MM.1S (cell line): ENCODE results near the gene XXYLT1.

Source experiments
- DNase-seq: peaks from one replicate; pipeline ENCODE4 v3.0.0-alpha.2; 2015
- H2AFZ ChIP-seq: fragments of 300-600 bp; sonication (generic); 2 replicates; pipeline ENCODE4 v1.6.0; 2016; ENCODE audit warnings: antibody characterized with exemption, low read length
- H3F3A ChIP-seq: fragments of 300-600 bp; sonication (generic); 2 replicates; pipeline ENCODE4 v1.6.1; 2016; ENCODE audit warnings: mild to moderate bottlenecking, antibody characterized with exemption, low read length, moderate library complexity, mixed read lengths; ENCODE audit not compliant: insufficient read depth
- H3K27ac ChIP-seq: fragments of 300-600 bp; sonication (generic); 2 replicates; pipeline ENCODE4 v1.5.1; 2016; ENCODE audit warnings: mild to moderate bottlenecking, low read length
- H3K27me3 ChIP-seq: fragments of 300-600 bp; sonication (generic); replicated peaks from 2 replicates; pipeline ENCODE4 v1.6.0; 2016; ENCODE audit warnings: low read length; ENCODE audit not compliant: insufficient read depth
- H3K36me3 ChIP-seq: fragments of 300-600 bp; sonication (generic); replicated peaks from 2 replicates; pipeline ENCODE4 v1.6.1; 2016; ENCODE audit warnings: mild to moderate bottlenecking, low read length, mixed read lengths; ENCODE audit not compliant: insufficient read depth
- H3K4me1 ChIP-seq: fragments of 300-600 bp; sonication (generic); 2 replicates; pipeline ENCODE4 v1.6.1; 2016; ENCODE audit warnings: low read length, mixed read lengths
- H3K4me2 ChIP-seq: fragments of 300-600 bp; sonication (generic); 2 replicates; pipeline ENCODE4 v1.6.0; 2016; ENCODE audit warnings: low read depth, low read length
- H3K4me3 ChIP-seq: fragments of 300-600 bp; sonication (generic); 2 replicates; pipeline ENCODE4 v1.5.1; 2016; ENCODE audit warnings: low read length, mixed read lengths
- H3K79me2 ChIP-seq: fragments of 300-600 bp; sonication (generic); 2 replicates; pipeline ENCODE4 v1.6.1; 2016; ENCODE audit warnings: mixed run types, low read length, mixed read lengths
- H3K9ac ChIP-seq: fragments of 300-600 bp; sonication (generic); 2 replicates; pipeline ENCODE4 v1.6.1; 2016; ENCODE audit warnings: low read length, mixed read lengths
- H3K9me2 ChIP-seq: fragments of 300-600 bp; sonication (generic); replicated peaks from 2 replicates; pipeline ENCODE4 v1.6.1; 2016; ENCODE audit warnings: mild to moderate bottlenecking, low read length, mixed read lengths; ENCODE audit not compliant: insufficient read depth
- H3K9me3 ChIP-seq: fragments of 300-600 bp; sonication (generic); replicated peaks from 2 replicates; pipeline ENCODE4 v1.6.1; 2016; ENCODE audit warnings: mild to moderate bottlenecking, low read length, mixed read lengths; ENCODE audit not compliant: insufficient read depth
- H4K20me1 ChIP-seq: fragments of 300-600 bp; sonication (generic); 2 replicates; pipeline ENCODE4 v1.6.1; 2016; ENCODE audit warnings: mild to moderate bottlenecking, low read length, moderate library complexity, mixed read lengths; ENCODE audit not compliant: insufficient read depth
- EZH2 ChIP-seq: fragments of 300-600 bp; sonication (generic); optimal IDR thresholded peaks from 2 replicates; pipeline ENCODE3; 2017; ENCODE audit warnings: low read depth, mild to moderate bottlenecking, antibody characterized with exemption, low read length, mixed read lengths
- EZH2phosphoT487 ChIP-seq: fragments of 300-600 bp; sonication (generic); IDR thresholded peaks from 2 replicates; pipeline ENCODE4 v1.6.1; 2018; ENCODE audit warnings: antibody characterized with exemption, low read length
- TF ChIP-seq, protein P1 (sequence below): fragments of 300-600 bp; sonication (generic); IDR thresholded peaks from 2 replicates; pipeline ENCODE4 v1.5.1; 2016; ENCODE audit warnings: antibody characterized with exemption, low read length, mixed read lengths

The XXYLT1 gene

GRCh38 chr3:195259475-195260279 is 11.3 kb downstream of the XXYLT1 start:
- peak overlapping the region; percentile 67 for H3K9ac ChIP-seq
- peak overlapping the region; percentile 92 for H3K4me2 ChIP-seq
- peak; percentile 99 for DNase-seq
- H3K27ac ChIP-seq: peak overlapping the region; percentile 56; the same call in 1 of the 2 replicates
- H3K4me3 ChIP-seq: peak overlapping the region; percentile 75
- H3K4me1 ChIP-seq: peaks cover 8% of the 10 kb centered on the region
- H3F3A ChIP-seq: peaks cover 16% of the 10 kb centered on the region; the same call in 1 of the 2 replicates
- H3K36me3 ChIP-seq: no peaks in the 10 kb centered on the region
- no peaks in the 10 kb centered on the region for H3K9me3 ChIP-seq
- H3K27me3 ChIP-seq: no peaks in the 10 kb centered on the region
- H2AFZ ChIP-seq: peak overlapping the region; percentile 67
- H3K9me2 ChIP-seq: no peaks in the 10 kb centered on the region
- no peaks in the 10 kb centered on the region for H4K20me1 ChIP-seq
- no peaks in the 10 kb centered on the region for H3K79me2 ChIP-seq
- TF ChIP-seq EZH2phosphoT487 (no peak), EZH2 (no peak)
- TF ChIP-seq, protein P1, sequence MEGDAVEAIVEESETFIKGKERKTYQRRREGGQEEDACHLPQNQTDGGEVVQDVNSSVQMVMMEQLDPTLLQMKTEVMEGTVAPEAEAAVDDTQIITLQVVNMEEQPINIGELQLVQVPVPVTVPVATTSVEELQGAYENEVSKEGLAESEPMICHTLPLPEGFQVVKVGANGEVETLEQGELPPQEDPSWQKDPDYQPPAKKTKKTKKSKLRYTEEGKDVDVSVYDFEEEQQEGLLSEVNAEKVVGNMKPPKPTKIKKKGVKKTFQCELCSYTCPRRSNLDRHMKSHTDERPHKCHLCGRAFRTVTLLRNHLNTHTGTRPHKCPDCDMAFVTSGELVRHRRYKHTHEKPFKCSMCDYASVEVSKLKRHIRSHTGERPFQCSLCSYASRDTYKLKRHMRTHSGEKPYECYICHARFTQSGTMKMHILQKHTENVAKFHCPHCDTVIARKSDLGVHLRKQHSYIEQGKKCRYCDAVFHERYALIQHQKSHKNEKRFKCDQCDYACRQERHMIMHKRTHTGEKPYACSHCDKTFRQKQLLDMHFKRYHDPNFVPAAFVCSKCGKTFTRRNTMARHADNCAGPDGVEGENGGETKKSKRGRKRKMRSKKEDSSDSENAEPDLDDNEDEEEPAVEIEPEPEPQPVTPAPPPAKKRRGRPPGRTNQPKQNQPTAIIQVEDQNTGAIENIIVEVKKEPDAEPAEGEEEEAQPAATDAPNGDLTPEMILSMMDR: no peak

- H3K27me3 ChIP-seq: no peaks in the 10 kb centered on the region
- peak overlapping the region; percentile 67 for H2AFZ ChIP-seq
- H3K4me2 ChIP-seq: peak overlapping the region; percentile 74; the same call in 1 of the 2 replicates
- H3K4me3 ChIP-seq: peak overlapping the region; percentile 63; the same call in 1 of the 2 replicates
- TF ChIP-seq, protein P1: no peak
- TF ChIP-seq EZH2phosphoT487: no peak
- TF ChIP-seq EZH2: no peak
- no peaks in the 10 kb centered on the region for H3K9me2 ChIP-seq
- H3K9me3 ChIP-seq: no peaks in the 10 kb centered on the region
- H3K79me2 ChIP-seq: no peaks in the 10 kb centered on the region
- H3K4me1 ChIP-seq: peaks cover 8% of the 10 kb centered on the region
- H3K36me3 ChIP-seq: no peaks in the 10 kb centered on the region
- H3K9ac ChIP-seq: peak overlapping the region; percentile 67; the same call in 1 of the 2 replicates
- peaks cover 16% of the 10 kb centered on the region; the same call in 1 of the 2 replicates for H3F3A ChIP-seq
- DNase-seq: no peak
- no peaks in the 10 kb centered on the region for H4K20me1 ChIP-seq
- H3K27ac ChIP-seq: no peak overlapping the region
These were observed 11.8 kb downstream of the XXYLT1 start for GRCh38 chr3:195259154-195259474.

DNA sequence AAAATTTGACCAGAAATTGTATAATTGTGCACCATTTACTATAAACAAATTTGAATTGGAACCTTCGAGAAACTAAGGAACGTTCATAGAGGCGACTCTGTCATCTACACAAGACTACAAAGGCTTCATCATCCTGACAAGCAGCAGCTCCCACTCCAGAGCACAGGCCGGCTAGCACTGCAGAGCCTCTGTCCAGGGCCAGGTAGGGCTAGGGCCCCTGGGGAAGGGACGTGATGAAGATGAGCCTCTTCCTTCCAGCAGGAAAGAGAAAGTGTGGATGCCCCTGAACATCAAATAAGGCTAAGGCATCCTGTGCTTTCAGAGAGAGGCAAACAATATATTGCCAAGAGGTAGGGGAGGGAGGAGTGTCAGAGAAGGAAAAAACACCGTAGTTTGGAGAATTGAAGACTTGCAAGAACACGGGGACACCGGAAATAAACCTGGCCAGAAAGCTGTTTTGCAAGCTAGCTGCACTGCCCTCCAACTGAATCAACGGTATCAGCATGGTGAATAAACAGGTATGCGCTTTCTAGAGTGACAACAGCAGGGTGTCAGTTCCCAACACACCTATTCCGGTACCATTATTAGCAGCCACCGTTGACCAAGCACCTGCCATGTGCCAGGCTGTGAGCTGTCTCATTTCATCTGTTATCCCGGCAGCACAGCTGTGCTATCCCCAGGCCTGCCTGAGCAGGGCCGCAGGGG is 12.4 kb downstream of the XXYLT1 start:
- H3K4me2 ChIP-seq: no peak overlapping the region
- peaks cover 8% of the 10 kb centered on the region for H3K4me1 ChIP-seq
- H3K9me2 ChIP-seq: no peaks in the 10 kb centered on the region
- no peaks in the 10 kb centered on the region for H3K36me3 ChIP-seq
- H2AFZ ChIP-seq: no peak overlapping the region
- H3K9me3 ChIP-seq: no peaks in the 10 kb centered on the region
- TF ChIP-seq EZH2 (no peak), EZH2phosphoT487 (no peak)
- TF ChIP-seq, protein P1: no peak
- no peaks in the 10 kb centered on the region for H3K79me2 ChIP-seq
- no peak overlapping the region for H3K4me3 ChIP-seq
- no peak overlapping the region for H3K9ac ChIP-seq
- H3K27me3 ChIP-seq: no peaks in the 10 kb centered on the region
- H4K20me1 ChIP-seq: no peaks in the 10 kb centered on the region
- no peak overlapping the region for H3K27ac ChIP-seq
- DNase-seq: no peak
- H3F3A ChIP-seq: peaks cover 16% of the 10 kb centered on the region; the same call in 1 of the 2 replicates
